ENCODE results near the gene HACD3. TPM values are rescaled to one million over a fixed set of nuclear protein-coding genes. Genes with fewer than 3 reads are reported as not detected.

Gene HACD3
- total and polyA plus RNA-seq, 9 of the 15 experiments (the other 6 are each of a cell fraction or from before 2014, with no cell fraction given), result 48.1 to 117 (median 72.8) TPM

- TF ChIP-seq CEBPB (tag; IDR thresholded peaks at IDR 0.05), result no peak
- TF ChIP-seq NFATC3 (IDR thresholded peaks at IDR 0.05), result peak; percentile 38; the same call in 1 of the 2 replicates
- peak; percentile 8; the same call in 1 of the 2 replicates for TF ChIP-seq NCOR1 (IDR thresholded peaks at IDR 0.05)
- TF ChIP-seq ILF3 (IDR thresholded peaks at IDR 0.05; ENCODE audit: borderline replicate concordance), result 0 out of 2 replicates have a peak, but pooled peaks have one; percentile 22
- TF ChIP-seq SMARCC2 (IDR thresholded peaks at IDR 0.05; ENCODE audit: low read depth), result 0 out of 2 replicates have a peak, but pooled peaks have one; percentile 17
- TF ChIP-seq, protein P1, sequence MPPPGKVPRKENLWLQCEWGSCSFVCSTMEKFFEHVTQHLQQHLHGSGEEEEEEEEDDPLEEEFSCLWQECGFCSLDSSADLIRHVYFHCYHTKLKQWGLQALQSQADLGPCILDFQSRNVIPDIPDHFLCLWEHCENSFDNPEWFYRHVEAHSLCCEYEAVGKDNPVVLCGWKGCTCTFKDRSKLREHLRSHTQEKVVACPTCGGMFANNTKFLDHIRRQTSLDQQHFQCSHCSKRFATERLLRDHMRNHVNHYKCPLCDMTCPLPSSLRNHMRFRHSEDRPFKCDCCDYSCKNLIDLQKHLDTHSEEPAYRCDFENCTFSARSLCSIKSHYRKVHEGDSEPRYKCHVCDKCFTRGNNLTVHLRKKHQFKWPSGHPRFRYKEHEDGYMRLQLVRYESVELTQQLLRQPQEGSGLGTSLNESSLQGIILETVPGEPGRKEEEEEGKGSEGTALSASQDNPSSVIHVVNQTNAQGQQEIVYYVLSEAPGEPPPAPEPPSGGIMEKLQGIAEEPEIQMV (tag; conservative IDR thresholded peaks at IDR 0.05; ENCODE audit: low read depth), result no peak
- peak; percentile 44; the same call in 1 of the 2 replicates for TF ChIP-seq ZNF589 (CRISPR knock-in tag; IDR thresholded peaks at IDR 0.05; ENCODE audit: low read depth)
- TF ChIP-seq ZNF316 (IDR thresholded peaks at IDR 0.05), result peak; percentile 89
- TF ChIP-seq XRCC3 (IDR thresholded peaks at IDR 0.05), result no peak
- no peak for TF ChIP-seq SRSF9 (IDR thresholded peaks at IDR 0.05; ENCODE audit: borderline replicate concordance, low read depth, low read length)
- TF ChIP-seq, protein P2, sequence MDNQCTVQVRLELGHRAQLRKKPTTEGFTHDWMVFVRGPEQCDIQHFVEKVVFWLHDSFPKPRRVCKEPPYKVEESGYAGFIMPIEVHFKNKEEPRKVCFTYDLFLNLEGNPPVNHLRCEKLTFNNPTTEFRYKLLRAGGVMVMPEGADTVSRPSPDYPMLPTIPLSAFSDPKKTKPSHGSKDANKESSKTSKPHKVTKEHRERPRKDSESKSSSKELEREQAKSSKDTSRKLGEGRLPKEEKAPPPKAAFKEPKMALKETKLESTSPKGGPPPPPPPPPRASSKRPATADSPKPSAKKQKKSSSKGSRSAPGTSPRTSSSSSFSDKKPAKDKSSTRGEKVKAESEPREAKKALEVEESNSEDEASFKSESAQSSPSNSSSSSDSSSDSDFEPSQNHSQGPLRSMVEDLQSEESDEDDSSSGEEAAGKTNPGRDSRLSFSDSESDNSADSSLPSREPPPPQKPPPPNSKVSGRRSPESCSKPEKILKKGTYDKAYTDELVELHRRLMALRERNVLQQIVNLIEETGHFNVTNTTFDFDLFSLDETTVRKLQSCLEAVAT (IDR thresholded peaks at IDR 0.05), result peak in 1 of 2 experiments; percentile 58; a peak in 2 of 4 replicates
- TF ChIP-seq FOXK2 (conservative IDR thresholded peaks at IDR 0.05 in 1 of 2, IDR thresholded peaks at IDR 0.05 in 1 of 2; ENCODE audit: low read depth in 2 of 2), result 0 out of 4 replicates have a peak, but pooled peaks have one; percentile 11 to 30
- no peak for TF ChIP-seq ZNF668 (CRISPR knock-in tag; IDR thresholded peaks at IDR 0.05)
These were observed 17.4 kb upstream of the HACD3 start (continued) for GRCh38 chr15:65512807-65513416.

All from K562 (cell line).